HFF-Myc (cell line): ENCODE measurements around the gene FRMPD2.

Experiments
- DNase-seq: peaks from one replicate; pipeline ENCODE4 v3.0.0-alpha.2; 2011; ENCODE audit warnings: low read depth; ENCODE audit errors: extremely low read depth
- H3K4me3 ChIP-seq: replicated peaks from 2 replicates; pipeline ENCODE4 v1.5.1; 2011; ENCODE audit warnings: low read depth, mild to moderate bottlenecking, control low read depth, low read length
- CTCF ChIP-seq: IDR thresholded peaks from 2 replicates; pipeline ENCODE4 v1.5.1; 2012; ENCODE audit warnings: mild to moderate bottlenecking, low read depth, low read length, control low read depth; ENCODE audit errors: missing control alignments

FRMPD2 gene

GRCh38 chr10:48242171-48242904, 32.2 kb downstream of the FRMPD2 start:
- no peak for DNase-seq
- H3K4me3 ChIP-seq = no peak overlapping the region
- TF ChIP-seq CTCF = no peak

- H3K4me3 ChIP-seq = no peak overlapping the region
- TF ChIP-seq CTCF = no peak
- DNase-seq = no peak
Measured at GRCh38 chr10:48241332-48241731, 33.2 kb downstream of the FRMPD2 start.

GRCh38 chr10:48240196-48240595, 34.3 kb downstream of the FRMPD2 start:
- no peak for TF ChIP-seq CTCF
- H3K4me3 ChIP-seq = no peak overlapping the region

GRCh38 chr10:48239618-48240017, 34.9 kb downstream of the FRMPD2 start:
- no peak for DNase-seq
- no peak for TF ChIP-seq CTCF
- no peak overlapping the region for H3K4me3 ChIP-seq

More at GRCh38 chr10:48240196-48240595, 34.3 kb downstream of the FRMPD2 start:
- no peak for DNase-seq

- TF ChIP-seq CTCF = no peak
- no peak overlapping the region for H3K4me3 ChIP-seq
- no peak for DNase-seq
Measured at GRCh38 chr10:48238826-48239520, 35.5 kb downstream of the FRMPD2 start.

GRCh38 chr10:48237259-48238250, 36.9 kb downstream of the FRMPD2 start:
- TF ChIP-seq CTCF = no peak
- no peak for DNase-seq
- no peak overlapping the region for H3K4me3 ChIP-seq
